ENCODE measurements around the gene SPRY4.
A peak's percentile ranks its signal among the peaks of the same experiment; 100 is the strongest.
"Not testable (repeated sequence)": the region's sequence is repeated elsewhere in the genome, so short reads cannot be mapped to it uniquely, and the experiment has no call there.

The SPRY4 gene

GRCh38 chr5:142356716-142357468 is 32.1 kb upstream of the SPRY4 start:
- Histone ChIP-seq H3K27me3 (ENCODE audit: control insufficient read depth, insufficient read depth, low read length) (peaks cover 15% of the 10 kb centered on the region), H3K4me1 (ENCODE audit: control insufficient read depth, insufficient read depth, low read length) (peaks cover 22% of the 10 kb centered on the region), H3K4me3 (ENCODE audit: low read depth, low read length) (peak overlapping the region; percentile 46), H3K9me3 (ENCODE audit: control insufficient read depth, insufficient read depth, low read length) (no peaks in the 10 kb centered on the region), H3K9ac (ENCODE audit: low read depth, low read length) (peak overlapping the region; percentile 19), H3K36me3 (ENCODE audit: control insufficient read depth, insufficient read depth, low read length) (no peaks in the 10 kb centered on the region)

GRCh38 chr5:142356349-142356715 is 31.5 kb upstream of the SPRY4 start:
- no peaks in the 10 kb centered on the region for H3K9me3 ChIP-seq (ENCODE audit: control insufficient read depth, insufficient read depth, low read length)
- H3K36me3 ChIP-seq (ENCODE audit: control insufficient read depth, insufficient read depth, low read length): no peaks in the 10 kb centered on the region
- peaks cover 15% of the 10 kb centered on the region for H3K27me3 ChIP-seq (ENCODE audit: control insufficient read depth, insufficient read depth, low read length)
- H3K4me1 ChIP-seq (ENCODE audit: control insufficient read depth, insufficient read depth, low read length): peaks cover 22% of the 10 kb centered on the region
- H3K4me3 ChIP-seq (ENCODE audit: low read depth, low read length): peak overlapping the region; percentile 46
- no peak overlapping the region for H3K9ac ChIP-seq (ENCODE audit: low read depth, low read length)

- Histone ChIP-seq H3K27me3 (ENCODE audit: control insufficient read depth, insufficient read depth, low read length) (peaks cover 5% of the 10 kb centered on the region), H3K9me3 (ENCODE audit: control insufficient read depth, insufficient read depth, low read length) (no peaks in the 10 kb centered on the region), H3K4me1 (ENCODE audit: control insufficient read depth, insufficient read depth, low read length) (peaks cover 5% of the 10 kb centered on the region), H3K4me3 (ENCODE audit: low read depth, low read length) (no peak overlapping the region), H3K9ac (ENCODE audit: low read depth, low read length) (no peak overlapping the region), H3K36me3 (ENCODE audit: control insufficient read depth, insufficient read depth, low read length) (no peaks in the 10 kb centered on the region)
These were observed 28.3 kb upstream of the SPRY4 start for GRCh38 chr5:142353071-142353472.

- no peaks in the 10 kb centered on the region for H3K27me3 ChIP-seq (ENCODE audit: control insufficient read depth, insufficient read depth, low read length)
- H3K9ac ChIP-seq (ENCODE audit: low read depth, low read length): no peak overlapping the region
- H3K36me3 ChIP-seq (ENCODE audit: control insufficient read depth, insufficient read depth, low read length): no peaks in the 10 kb centered on the region
- H3K4me3 ChIP-seq (ENCODE audit: low read depth, low read length): no peak overlapping the region
- no peaks in the 10 kb centered on the region for H3K9me3 ChIP-seq (ENCODE audit: control insufficient read depth, insufficient read depth, low read length)
- no peaks in the 10 kb centered on the region for H3K4me1 ChIP-seq (ENCODE audit: control insufficient read depth, insufficient read depth, low read length)
These were observed 25.2 kb upstream of the SPRY4 start for GRCh38 chr5:142350021-142350420.

GRCh38 chr5:142346706-142347105 is 21.9 kb upstream of the SPRY4 start:
- no peaks in the 10 kb centered on the region for H3K9me3 ChIP-seq (ENCODE audit: control insufficient read depth, insufficient read depth, low read length)
- no peaks in the 10 kb centered on the region for H3K4me1 ChIP-seq (ENCODE audit: control insufficient read depth, insufficient read depth, low read length)
- H3K36me3 ChIP-seq (ENCODE audit: control insufficient read depth, insufficient read depth, low read length): no peaks in the 10 kb centered on the region
- H3K9ac ChIP-seq (ENCODE audit: low read depth, low read length): no peak overlapping the region
- H3K27me3 ChIP-seq (ENCODE audit: control insufficient read depth, insufficient read depth, low read length): no peaks in the 10 kb centered on the region
- no peak overlapping the region for H3K4me3 ChIP-seq (ENCODE audit: low read depth, low read length)

- not testable (repeated sequence) for H3K9ac ChIP-seq (ENCODE audit: low read depth, low read length)
These were observed 20.1 kb upstream of the SPRY4 start for GRCh38 chr5:142344915-142345314.

GRCh38 chr5:142343531-142343930 is 18.7 kb upstream of the SPRY4 start:
- Histone ChIP-seq H3K9ac (ENCODE audit: low read depth, low read length) (no peak overlapping the region), H3K9me3 (ENCODE audit: control insufficient read depth, insufficient read depth, low read length) (no peaks in the 10 kb centered on the region), H3K36me3 (ENCODE audit: control insufficient read depth, insufficient read depth, low read length) (no peaks in the 10 kb centered on the region), H3K27me3 (ENCODE audit: control insufficient read depth, insufficient read depth, low read length) (no peaks in the 10 kb centered on the region), H3K4me1 (ENCODE audit: control insufficient read depth, insufficient read depth, low read length) (no peaks in the 10 kb centered on the region), H3K4me3 (ENCODE audit: low read depth, low read length) (no peak overlapping the region)

More at GRCh38 chr5:142344915-142345314, 20.1 kb upstream of the SPRY4 start:
- not testable (repeated sequence) for H3K27me3 ChIP-seq (ENCODE audit: control insufficient read depth, insufficient read depth, low read length); H3K4me1 ChIP-seq (ENCODE audit: control insufficient read depth, insufficient read depth, low read length); H3K36me3 ChIP-seq (ENCODE audit: control insufficient read depth, insufficient read depth, low read length); H3K9me3 ChIP-seq (ENCODE audit: control insufficient read depth, insufficient read depth, low read length); H3K4me3 ChIP-seq (ENCODE audit: low read depth, low read length)

GRCh38 chr5:142342128-142342981 is 17.5 kb upstream of the SPRY4 start:
- no peak overlapping the region for H3K9ac ChIP-seq (ENCODE audit: low read depth, low read length)

GRCh38 chr5:142339781-142340180 is 15.0 kb upstream of the SPRY4 start:
- Histone ChIP-seq H3K27me3 (ENCODE audit: control insufficient read depth, insufficient read depth, low read length) (no peaks in the 10 kb centered on the region), H3K9ac (ENCODE audit: low read depth, low read length) (no peak overlapping the region), H3K4me1 (ENCODE audit: control insufficient read depth, insufficient read depth, low read length) (no peaks in the 10 kb centered on the region), H3K9me3 (ENCODE audit: control insufficient read depth, insufficient read depth, low read length) (no peaks in the 10 kb centered on the region), H3K36me3 (ENCODE audit: control insufficient read depth, insufficient read depth, low read length) (no peaks in the 10 kb centered on the region), H3K4me3 (ENCODE audit: low read depth, low read length) (no peak overlapping the region)

More at GRCh38 chr5:142342128-142342981, 17.5 kb upstream of the SPRY4 start:
- H3K36me3 ChIP-seq (ENCODE audit: control insufficient read depth, insufficient read depth, low read length): no peaks in the 10 kb centered on the region
- H3K27me3 ChIP-seq (ENCODE audit: control insufficient read depth, insufficient read depth, low read length): no peaks in the 10 kb centered on the region
- no peaks in the 10 kb centered on the region for H3K4me1 ChIP-seq (ENCODE audit: control insufficient read depth, insufficient read depth, low read length)
- no peaks in the 10 kb centered on the region for H3K9me3 ChIP-seq (ENCODE audit: control insufficient read depth, insufficient read depth, low read length)
- no peak overlapping the region for H3K4me3 ChIP-seq (ENCODE audit: low read depth, low read length)

GRCh38 chr5:142334538-142334937 is 9.7 kb upstream of the SPRY4 start:
- Histone ChIP-seq H3K36me3 (ENCODE audit: control insufficient read depth, insufficient read depth, low read length) (no peaks in the 10 kb centered on the region), H3K27me3 (ENCODE audit: control insufficient read depth, insufficient read depth, low read length) (no peaks in the 10 kb centered on the region), H3K9ac (ENCODE audit: low read depth, low read length) (no peak overlapping the region), H3K4me3 (ENCODE audit: low read depth, low read length) (no peak overlapping the region), H3K4me1 (ENCODE audit: control insufficient read depth, insufficient read depth, low read length) (peaks cover 6% of the 10 kb centered on the region), H3K9me3 (ENCODE audit: control insufficient read depth, insufficient read depth, low read length) (no peaks in the 10 kb centered on the region)

- not testable (repeated sequence) for H3K4me1 ChIP-seq (ENCODE audit: control insufficient read depth, insufficient read depth, low read length); H3K9ac ChIP-seq (ENCODE audit: low read depth, low read length)
These were observed 8.9 kb upstream of the SPRY4 start for GRCh38 chr5:142333749-142334148.

GRCh38 chr5:142330444-142330843 is 5.6 kb upstream of the SPRY4 start:
- H3K36me3 ChIP-seq (ENCODE audit: control insufficient read depth, insufficient read depth, low read length): no peaks in the 10 kb centered on the region
- H3K27me3 ChIP-seq (ENCODE audit: control insufficient read depth, insufficient read depth, low read length): no peaks in the 10 kb centered on the region
- no peak overlapping the region for H3K9ac ChIP-seq (ENCODE audit: low read depth, low read length)
- no peak overlapping the region for H3K4me3 ChIP-seq (ENCODE audit: low read depth, low read length)
- peaks cover 22% of the 10 kb centered on the region for H3K4me1 ChIP-seq (ENCODE audit: control insufficient read depth, insufficient read depth, low read length)
- H3K9me3 ChIP-seq (ENCODE audit: control insufficient read depth, insufficient read depth, low read length): no peaks in the 10 kb centered on the region

More at GRCh38 chr5:142333749-142334148, 8.9 kb upstream of the SPRY4 start:
- not testable (repeated sequence) for H3K4me3 ChIP-seq (ENCODE audit: low read depth, low read length); H3K36me3 ChIP-seq (ENCODE audit: control insufficient read depth, insufficient read depth, low read length); H3K27me3 ChIP-seq (ENCODE audit: control insufficient read depth, insufficient read depth, low read length); H3K9me3 ChIP-seq (ENCODE audit: control insufficient read depth, insufficient read depth, low read length)

All from iPS-15b (cell line).